ENCODE results near the gene SLCO2A1.

Gene SLCO2A1

DNA sequence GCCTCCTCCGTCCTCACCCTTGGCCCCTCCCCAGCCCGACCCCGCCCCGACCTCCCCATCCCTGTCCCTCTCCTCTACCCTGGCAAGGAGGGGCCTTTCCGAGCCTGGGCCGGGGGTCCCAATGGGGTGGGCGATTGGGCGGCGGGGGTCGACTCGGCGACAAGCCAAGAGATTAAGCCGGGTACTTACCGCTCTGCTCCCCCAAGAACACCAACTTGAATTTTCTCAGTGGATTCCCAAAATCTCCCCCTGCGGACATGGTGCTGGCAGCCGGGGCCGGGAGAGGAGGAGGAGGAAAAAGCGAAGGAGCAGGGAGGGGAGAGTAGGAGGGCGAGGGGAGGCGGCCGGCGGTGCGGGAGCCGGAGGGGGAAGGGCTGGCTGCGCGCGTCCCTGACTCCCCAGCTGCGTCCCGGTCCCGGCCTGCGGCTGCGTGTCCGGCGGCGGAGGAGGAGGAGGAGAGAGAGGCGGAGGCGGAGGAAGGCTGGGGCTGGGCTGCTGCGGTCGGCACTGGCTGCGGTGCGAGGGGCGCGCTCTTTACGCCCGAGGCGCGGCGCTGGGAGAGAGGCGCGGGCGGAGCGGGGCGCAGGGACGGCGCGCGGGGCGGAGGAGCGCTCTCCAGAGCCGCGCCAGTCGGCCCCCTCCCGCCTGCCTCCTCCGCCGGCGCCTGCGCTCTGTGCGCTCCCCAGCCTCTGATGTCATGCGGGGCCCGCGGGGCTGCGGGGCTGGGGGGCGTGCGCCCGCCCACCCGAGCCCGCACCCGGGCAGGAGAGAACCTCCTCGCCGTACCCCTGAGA is 134.3 kb downstream of the SLCO2A1 start, which contains the start of gene RAB6B:
Gene RAB6B (minus strand): TSS at position 675 of the 794 bp plus-strand sequence. CDS start 416 bp downstream, at position 259.
- peak in 1 of 2 experiments; percentile 39 for DNase-seq

DNA sequence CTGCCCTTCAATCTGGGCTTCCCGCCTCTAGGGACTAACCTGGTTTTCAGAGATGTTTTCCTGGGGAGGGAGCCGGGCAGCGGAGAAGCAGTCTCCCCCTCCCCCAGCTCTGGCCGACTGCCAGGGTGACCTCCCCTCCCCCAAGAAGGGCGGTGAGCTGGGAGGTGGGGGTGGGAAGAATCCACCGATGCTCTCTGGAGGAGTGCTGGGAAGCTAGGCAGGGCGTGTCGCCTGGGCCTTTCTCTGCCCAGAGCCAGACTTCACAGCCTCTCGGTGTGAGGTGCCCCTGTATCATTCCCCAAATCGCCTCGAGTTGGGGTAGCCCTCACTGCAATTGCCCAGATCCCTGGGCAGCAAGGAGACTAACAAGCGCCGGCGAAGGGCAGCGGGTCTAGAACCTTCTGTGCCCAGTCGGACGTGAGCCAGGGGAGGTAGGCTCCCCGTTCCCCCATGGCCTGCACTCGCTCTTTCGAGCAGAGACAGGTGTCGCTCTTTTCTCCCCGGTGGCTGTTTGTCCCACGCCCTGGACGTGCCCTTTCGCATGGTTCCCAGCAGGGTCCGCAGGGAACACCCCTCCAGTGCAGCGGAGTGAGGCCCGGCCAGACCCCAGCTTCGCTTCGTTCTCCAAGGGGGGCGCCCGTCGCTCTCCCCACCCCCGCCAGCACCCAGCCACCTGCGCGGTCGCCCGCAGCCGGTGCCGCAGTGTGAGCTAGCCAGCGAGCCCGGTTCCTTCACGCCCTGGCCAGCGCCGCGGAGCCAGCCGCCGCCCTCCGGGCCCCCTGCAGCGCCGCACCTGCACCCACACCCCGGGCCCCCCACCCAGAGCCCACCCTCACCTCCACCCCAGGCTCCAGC is 135.1 kb downstream of the SLCO2A1 start:
- no peak for DNase-seq

DNA sequence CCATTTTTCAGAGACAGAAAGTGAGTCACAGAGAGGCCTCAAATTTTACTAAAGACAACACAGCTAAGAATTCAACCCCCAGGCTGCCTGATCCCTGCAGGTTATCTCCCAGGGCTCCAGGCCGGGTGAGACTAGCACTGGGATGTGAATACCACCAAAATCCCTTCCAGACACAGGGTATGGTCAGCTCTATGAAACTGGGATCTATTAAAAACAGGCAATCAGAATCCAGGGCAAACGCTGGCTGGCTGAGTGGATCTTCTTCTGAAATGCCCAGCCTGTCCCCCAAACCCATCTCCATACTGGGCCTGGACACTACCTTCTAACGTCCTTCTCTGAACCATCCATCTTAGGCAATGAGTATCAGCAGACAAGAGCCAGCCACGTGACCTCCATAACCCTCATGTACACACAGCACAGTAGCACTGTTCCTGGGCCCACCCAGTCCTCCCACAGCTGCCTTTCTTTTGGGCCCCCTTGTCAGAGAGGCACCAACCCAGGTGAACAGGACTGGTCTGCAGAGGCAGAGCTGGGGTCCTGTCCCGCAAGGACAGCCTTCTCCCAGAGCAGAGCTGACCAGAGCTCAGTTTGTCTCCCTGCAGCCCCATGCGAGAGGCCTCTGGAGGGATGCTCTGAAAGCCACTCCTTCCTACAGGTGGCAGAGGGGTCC is 135.9 kb downstream of the SLCO2A1 start:
- no peak for DNase-seq

DNA sequence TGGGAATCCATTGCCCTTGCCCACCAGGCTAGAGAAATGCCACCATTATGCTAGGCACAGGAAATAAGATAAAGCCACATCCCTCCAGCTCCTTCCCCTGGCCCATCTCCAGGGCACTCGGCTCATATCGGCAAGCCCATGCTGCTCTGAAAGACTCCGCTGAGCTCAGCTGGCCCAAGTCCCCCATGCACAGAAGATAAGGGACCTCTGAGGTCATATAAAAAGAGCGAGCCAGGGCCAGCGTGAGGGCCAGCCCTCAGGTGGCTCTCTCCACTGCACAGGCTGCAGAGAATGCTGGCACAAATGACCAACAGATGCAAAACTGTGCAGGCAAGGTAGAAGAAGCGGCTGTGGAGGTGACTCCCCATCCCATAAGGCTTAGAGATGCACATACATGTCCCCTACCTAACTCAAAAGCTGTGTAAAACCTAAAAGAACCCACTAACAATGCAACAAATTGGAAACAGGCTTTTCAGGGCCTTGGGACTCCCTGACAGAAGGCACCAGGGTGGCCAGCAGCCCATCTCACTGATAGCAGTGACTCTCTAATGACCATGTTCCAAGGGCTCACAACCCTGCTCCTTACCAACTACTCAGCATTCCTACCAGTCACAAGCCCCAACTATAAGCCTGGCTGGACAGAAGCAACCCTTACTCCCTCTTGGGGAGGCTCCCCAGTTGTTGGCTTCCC is 137.0 kb downstream of the SLCO2A1 start:
- no peak for DNase-seq

DNA sequence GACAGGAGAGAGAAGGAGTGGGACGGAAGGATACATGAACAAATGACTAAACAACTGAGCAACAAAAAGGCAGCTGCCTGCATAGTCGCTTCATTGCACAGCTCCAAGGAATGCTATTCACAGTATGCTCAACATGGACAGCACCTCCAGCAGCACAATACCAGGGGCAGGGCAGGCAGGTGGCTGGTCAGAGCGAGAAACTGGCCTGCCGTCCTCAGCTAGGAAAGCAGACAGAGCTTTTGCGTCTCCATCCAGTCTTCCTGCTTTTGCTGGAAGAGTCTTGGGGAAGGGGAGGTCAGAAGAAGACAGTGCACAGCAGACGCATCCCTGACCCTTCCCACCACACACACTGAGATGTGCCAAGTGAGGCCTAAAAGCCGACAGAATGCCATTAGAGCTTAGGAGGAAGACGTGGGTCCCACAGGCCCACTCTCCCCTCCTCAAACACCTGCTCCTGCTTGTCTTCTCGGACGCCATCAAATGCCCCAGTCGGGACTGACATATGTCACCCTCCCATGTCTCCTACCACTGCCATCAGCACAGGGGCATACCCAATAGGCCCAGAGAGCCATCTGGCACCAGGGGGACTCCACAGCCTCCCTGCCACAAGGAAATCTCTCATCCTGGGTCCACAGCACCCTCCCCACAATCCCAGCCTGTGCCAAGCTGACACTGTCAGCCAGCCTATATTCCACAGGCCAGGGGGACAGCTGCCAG is 137.9 kb downstream of the SLCO2A1 start:
- DNase-seq: no peak

DNA sequence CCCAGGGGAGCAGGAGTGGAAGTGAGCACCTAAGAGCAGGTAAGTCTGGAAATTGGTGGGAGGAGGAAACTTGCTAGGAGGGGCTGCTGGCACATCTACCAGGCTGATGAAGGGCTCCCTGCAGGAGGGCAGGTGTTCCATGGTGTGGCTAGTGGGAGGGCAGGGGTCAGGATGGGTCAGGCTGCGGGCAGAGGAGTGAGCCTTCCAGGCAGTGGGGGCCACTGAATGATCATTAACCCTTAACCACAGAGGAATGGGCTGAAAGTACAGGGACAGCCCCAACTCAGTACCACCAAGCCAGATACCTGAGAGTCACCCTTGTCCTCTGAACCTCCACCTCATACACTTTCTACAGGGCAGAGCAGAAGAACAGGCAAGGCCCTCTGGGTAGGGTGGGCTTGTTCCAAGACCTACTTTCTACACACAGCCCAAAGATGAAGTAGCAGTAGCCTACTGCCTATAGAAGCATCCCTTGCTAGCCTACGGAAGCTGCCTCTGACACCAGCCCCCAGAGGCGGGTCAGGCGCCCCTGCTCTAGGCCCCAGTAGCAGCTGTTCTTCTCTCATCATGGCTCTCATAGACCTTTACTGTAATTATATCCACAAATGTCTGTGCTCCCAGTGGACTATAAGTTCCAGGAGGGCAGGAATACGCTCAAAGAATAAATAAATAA is 138.6 kb downstream of the SLCO2A1 start:
- no peak for DNase-seq

DNA sequence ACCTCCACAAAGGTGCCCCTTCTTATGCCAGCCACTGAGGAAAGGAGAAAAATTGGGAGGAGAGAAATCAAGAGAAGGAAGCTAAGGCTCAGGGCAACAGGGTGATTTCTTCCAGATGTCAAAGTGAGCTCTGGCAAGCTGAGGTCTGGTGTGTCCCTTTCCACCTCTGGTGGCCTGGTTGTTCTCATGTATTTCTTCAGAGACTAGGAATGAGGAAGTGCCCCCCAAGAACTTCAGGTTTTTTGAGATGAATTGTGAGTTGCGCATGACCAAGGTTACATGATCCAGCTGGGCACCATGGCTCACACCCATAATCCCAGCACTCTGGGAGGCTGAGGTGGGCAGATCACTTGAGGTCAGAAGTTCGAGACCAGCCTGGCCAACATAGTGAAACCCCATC is 139.7 kb downstream of the SLCO2A1 start:
- no peak for DNase-seq

DNA sequence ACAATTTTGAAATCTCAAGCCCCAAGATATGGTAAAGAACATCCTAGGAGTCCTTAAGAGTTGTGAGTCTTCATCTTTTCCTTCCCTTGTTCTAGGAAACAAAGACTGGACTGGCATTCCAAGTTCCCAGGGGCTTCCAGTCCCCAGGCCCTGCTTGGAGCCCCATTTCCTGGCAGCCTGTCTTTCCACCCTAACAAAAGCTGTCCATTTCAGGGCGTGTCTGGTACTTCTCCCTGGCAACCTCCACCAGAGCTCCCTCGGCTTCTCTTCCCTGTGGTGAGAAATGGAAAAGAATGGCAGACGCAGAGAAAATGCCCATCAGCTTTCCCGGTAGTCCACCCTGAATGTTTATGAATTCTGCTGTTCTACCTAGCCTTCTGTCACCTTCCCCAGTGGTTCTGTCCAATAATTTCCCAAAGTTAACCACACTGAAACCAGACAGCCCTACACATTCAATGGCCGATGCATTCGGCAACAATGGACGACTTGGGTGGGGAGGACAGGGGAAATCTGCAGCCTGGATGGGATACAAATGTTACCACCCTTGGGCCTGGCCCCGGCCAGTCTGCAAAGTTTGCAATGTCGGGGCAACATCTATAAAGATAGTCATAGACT is 140.9 kb downstream of the SLCO2A1 start:
- no peak for DNase-seq

DNA sequence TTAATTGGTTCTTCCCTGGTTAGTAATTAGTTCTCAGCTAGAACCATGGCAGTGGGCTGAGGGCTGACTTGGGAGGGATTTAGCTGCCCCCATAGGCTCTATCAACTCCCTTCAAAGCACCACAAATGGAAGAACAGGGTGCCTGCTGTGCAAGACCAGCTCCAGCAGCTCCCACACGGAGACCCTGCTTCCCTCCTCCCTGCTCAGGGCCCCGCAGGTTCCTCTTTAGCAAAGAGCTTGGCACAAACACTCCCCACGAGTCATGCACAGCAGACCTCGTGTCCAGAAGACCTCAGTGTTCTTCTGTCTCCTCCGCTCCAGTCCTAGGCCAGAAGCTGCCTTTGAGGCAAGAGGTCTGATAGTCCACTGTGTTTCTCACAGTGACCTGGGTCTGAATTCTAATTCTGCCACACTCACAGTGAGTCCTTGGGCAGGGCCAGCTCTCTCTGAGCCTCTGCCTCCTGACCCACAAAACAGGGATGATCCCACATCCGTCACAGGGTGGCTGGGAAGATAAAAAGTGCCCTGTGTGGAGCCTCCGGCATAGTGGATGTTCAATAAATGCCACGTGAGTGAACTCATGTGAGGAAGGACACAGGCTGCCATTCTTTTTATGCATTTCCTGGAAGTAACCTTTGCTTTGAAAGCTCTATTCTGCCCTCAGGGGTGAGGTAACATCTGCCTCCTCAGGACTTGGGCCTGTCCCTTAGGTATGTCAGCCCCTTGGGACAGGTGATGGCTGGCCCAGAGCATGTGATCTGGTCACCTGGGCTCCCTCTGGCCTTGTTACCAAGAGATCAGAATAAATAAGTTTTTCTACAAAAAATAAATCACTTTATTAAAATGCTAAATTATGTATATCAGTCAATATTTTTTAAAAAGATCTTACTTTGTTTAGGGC is 141.7 kb downstream of the SLCO2A1 start:
- no peak for DNase-seq

DNA sequence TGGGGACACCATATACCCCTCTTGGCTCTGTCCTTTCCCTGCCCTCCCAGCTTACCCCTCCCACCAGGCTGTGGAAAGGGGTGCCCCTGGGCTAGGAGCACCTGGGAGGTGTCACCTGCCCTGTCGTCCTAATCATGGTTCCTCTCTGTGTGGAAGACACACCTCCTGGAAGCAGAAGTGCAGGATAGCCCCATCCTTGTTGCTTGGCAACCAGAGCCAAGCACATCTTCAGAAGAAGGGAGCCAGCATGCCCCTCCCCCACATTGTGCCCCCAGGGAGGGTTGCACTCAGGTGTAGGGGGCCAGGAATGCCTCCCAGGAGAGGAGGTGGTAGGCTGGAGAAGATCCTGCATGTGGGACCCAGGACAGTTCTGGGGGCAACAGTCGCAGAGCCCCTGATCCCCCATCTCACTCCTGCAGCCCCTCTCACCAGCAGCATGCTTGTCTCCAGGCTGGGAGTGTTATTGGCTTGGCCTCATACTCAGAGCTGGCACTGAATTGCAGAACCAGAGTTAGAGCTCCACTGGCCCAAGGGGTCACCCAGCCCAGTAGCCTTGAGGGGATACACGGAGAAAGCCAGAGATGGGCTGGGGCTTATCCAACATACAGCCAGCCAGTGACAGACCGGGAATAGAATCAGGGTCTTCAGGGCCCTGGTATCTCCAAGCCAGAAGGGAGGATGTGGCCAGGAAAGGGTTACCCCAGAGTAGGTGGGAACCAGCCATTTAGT is 142.5 kb downstream of the SLCO2A1 start:
- no peak for DNase-seq

DNA sequence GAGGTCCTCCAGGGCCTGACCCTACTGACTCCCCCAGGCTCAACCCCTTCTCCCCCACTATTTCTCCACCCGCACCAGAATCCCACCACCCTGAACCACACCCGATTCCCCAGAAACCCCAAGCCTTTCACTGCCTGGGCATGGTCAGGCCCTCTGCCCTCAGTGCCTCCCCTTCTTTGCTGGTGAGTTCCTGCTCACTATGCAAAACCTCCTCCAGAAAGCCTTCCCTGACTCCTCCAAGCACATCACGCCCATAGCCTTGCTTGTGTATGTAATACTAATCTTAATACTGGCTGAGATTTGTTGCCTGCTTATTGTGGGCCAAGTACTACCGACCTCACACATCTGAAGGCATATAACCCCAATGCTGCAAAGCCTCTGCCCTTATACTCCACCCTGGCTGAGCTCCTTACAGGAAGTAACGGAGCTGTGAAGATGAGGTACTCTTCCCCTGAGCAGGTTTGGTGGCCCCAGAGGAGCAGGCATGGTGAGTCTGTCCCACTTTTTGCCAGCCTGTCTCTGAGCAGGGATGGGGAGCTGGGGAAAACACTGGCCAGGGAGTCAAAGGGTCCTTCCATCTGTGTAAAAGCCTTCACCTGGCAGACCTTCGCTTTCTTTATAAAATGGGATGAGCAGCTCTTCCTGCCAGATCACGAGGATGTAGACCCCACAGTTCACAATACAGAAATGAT is 143.5 kb downstream of the SLCO2A1 start:
- no peak for DNase-seq

DNA sequence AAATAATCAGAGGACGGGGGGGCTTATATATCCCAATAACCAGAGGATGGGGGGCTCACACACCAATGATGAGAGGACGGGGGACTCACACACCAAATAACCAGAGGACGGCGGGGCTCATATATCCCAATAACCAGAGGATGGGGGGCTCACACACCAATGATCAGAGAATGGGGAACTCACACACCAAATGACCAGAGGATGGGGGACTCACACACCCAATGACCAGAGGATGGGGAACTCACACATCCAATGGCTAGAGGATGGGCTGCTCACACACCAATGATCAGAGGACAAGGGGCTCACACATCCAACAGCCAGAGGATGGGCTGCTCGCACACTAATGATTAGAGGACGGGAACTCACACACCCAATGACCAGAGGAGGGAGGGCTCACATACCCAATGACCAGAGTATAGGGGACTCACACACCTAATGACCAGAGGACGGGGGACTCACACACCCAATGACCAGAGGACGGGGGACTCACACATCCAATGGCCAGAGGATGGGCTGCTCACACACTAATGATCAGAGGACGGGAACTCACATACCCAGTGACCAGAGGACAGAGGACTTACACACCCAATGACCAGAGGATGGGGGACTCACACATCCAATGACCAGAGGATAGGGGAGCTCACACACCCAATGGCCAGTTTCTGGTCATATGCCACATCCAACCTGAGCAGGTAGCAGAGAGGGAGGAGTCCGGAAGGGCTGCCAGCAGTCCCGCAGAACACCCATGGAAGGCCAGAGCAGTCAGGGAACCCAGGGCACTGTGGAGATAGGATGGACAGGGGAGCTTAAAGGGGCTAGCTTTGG is 144.6 kb downstream of the SLCO2A1 start:
- no peak for DNase-seq

DNA sequence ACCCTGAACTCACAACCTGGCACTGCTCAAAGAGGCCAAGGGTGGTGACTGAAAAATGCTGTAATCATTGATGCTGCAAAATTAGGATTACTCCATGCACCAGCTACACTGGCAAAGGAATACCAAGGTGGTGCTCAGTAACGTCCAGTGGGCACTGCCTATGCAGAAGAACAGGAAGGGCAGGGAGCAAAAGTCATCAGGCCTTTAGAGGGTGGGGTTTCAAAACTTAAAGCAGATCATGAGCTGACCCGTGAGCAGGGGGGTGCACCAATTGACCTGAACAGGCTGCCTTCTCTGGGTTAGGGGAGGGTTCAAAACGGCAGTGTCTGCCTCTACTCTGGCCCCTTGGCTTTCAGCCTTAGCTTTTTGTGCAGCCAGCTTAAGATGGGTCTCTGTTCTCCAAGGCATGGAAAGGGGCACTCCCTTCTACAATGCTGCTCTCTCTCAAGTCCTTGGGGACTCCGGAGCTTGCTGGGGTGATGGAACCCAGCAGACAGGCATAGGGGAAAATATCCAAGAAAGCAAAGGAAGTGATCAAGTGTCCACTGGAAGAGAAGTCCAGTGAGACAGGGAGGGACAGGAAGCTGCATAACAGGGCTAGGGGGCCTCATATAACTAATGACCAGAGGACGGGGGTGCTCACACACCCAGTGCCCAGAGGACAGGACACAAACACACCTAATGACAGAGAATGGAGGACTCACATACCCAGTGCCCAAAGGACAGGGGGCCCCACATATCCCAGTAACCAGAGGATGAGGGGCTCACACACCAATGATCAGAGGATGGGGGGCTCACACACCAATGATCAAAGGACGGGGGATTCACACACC is 145.5 kb downstream of the SLCO2A1 start:
- no peak for DNase-seq

DNA sequence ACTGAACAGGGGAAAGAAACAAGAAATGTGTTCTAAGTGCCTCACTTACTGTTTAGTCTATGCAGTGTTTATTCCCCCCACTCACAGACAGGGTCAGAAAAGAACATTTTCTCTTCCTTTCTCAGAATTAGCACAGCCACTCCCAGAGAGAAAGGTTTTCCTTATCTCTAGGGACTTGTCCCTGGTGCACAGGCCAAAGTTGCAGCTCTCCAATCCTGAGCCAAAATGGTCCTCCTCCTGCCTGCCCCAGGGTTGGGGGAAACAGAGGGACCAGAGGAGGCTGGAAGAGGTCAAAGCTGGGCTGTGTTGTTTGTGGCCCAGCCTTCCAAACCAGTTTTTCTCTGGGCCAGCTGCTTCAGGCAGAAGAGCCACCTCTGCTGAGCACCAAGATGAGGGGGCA is 146.1 kb downstream of the SLCO2A1 start:
- DNase-seq: no peak

DNA sequence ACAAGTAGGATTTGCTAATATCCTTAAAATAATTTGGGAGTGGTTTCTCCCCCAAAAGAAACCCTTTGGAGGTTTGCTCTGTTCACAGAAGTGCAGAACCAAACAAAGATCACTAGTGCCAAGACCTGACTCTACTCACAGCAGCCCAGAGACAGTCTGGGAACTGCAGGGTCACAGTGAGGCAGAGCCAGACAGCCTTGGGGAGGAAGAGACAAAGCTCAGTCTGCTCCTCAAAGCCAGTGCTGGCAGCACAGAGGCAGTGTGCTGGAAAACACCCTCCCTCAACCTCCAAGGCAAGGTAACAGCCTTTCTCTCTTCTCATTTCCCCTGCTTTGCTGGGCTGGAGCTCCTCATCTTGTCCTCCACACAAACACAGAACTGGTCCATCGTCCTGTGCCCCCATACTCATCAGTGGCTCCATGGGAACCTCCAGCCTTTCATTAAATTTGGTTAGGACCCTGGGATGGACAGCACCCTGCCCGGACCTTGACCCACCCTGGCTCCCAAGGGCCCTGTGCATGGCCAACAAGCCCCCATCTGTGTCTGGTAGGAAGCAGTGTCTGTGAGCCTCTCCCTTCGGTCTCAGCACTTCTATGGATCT is 146.6 kb downstream of the SLCO2A1 start:
- DNase-seq: peak in 1 of 2 experiments; percentile 11

Measured in activated T-cell treated with anti-CD3 and anti-CD28 coated beads, Interleukin-2, amount 50 U/mL, for 48 hours (primary cell).